GM21529 (cell line): ENCODE data around the gene PDE8B.

Experiments used
- ATAC-seq: cut with Tn5 transposase; IDR thresholded peaks from one replicate; pipeline ENCODE4 v1.9.1; 2021; ENCODE audit not compliant: unreplicated experiment

Gene PDE8B

GRCh38 chr5:77396017-77396416 is 185.5 kb downstream of the PDE8B start:
- no peak for ATAC-seq

DNA sequence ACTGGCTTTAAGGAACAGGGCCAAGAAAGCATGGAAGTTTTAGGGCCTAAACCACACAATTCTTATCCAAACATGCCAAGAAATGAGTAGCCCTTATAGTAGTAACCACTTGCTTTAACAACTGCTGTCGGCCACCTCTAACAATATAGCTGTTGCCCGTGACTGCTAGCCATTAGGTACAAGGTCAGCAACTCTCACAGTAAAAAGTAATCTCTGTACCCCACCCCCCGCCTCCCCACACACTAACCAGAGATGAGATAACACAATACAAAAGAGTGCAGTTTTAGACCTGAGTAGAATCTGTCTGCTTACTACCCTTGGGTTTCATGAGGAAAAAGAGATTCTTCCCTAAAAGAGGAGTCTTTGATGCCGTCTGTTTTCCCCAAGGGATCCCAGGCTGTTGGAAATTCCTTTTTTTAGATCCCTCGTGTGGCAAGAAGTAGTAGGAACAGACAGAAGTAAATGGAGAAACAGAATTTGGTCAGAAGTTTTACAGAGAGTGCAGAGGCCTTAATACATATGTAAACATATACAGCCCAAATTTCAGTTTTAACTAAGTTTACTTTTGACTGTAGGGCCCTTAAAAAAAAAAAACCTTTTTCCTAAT is 187.3 kb downstream of the PDE8B start:
- ATAC-seq: no peak

- no peak for ATAC-seq
Observed at GRCh38 chr5:77398458-77398857, 188.0 kb downstream of the PDE8B start.

DNA sequence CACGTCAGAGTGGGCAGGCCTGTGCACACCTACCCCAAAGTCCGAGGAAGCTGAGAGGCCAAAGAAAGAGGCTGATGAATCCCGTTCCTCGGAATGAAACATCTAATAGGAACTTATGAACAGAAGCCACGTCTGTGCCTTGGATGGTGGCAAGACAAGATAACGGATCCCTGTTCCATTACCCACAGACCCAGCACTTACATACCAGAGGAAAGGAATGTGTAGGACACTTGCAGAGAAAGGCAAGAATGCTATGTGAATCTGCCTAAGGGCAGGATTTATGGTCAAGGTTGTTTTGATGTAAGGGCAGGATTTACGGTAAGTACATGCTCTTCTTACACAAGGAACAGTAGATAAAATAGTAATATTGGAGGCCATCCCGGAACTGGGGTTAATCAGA is 188.4 kb downstream of the PDE8B start:
- no peak for ATAC-seq

- ATAC-seq: no peak
Observed at GRCh38 chr5:77400645-77401044, 190.2 kb downstream of the PDE8B start.

GRCh38 chr5:77402796-77403195 is 192.3 kb downstream of the PDE8B start:
- no peak for ATAC-seq

- ATAC-seq: no peak
Observed at GRCh38 chr5:77407152-77407551, 196.7 kb downstream of the PDE8B start.

DNA sequence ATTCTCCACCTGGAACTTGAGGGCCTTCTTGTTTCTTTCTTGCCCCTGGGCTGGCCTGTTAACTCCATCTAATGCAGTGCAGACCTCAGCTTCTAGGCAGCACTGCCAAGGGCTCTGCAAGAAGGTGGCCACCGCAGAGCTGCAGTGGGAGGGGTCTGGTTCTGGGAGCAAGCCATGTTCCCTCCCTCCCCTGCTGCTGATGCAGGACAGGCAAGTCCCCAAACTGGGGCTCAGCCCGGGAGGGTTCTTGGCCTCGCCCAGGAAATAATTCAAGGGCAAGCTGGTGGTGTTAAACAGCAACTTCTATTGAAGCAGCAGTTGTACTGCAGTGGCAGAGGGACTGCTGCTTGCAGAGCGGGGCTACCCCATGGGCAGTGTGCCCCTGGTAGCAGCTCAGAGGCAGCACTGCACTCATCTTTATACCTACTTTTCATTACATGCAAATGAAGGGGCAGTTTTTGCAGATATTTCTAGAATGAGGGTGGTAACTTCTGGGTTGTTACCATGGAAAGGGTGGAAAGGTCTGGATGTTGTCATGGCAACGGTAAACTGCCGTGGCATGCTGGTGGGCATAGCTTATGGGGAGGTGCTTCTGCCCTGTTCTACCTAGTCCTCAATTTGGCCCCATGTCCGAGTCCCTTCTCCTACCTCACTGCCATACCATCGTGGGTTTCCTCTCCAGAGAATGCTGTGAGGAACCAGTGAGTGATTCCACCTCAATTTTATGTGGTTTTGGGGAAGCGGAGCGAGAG is 199.6 kb downstream of the PDE8B start:
- no peak for ATAC-seq

GRCh38 chr5:77413049-77413448 is 202.6 kb downstream of the PDE8B start:
- no peak for ATAC-seq

DNA sequence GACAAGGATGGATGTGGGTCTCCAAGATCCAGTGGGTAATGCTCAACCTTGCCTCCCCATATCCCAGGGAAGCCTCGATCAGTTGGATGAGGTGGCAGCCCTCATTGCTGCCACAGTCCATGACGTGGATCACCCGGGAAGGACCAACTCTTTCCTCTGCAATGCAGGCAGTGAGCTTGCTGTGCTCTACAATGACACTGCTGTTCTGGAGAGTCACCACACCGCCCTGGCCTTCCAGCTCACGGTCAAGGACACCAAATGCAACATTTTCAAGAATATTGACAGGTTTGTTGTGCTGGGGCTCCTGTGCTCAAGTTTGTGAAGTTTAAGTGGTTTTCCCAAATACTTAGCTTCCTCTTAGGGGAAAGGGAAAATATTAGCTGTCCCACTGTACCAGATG is 207.7 kb downstream of the PDE8B start:
- ATAC-seq: no peak

GRCh38 chr5:77418601-77419581 is 208.4 kb downstream of the PDE8B start:
- no peak for ATAC-seq

DNA sequence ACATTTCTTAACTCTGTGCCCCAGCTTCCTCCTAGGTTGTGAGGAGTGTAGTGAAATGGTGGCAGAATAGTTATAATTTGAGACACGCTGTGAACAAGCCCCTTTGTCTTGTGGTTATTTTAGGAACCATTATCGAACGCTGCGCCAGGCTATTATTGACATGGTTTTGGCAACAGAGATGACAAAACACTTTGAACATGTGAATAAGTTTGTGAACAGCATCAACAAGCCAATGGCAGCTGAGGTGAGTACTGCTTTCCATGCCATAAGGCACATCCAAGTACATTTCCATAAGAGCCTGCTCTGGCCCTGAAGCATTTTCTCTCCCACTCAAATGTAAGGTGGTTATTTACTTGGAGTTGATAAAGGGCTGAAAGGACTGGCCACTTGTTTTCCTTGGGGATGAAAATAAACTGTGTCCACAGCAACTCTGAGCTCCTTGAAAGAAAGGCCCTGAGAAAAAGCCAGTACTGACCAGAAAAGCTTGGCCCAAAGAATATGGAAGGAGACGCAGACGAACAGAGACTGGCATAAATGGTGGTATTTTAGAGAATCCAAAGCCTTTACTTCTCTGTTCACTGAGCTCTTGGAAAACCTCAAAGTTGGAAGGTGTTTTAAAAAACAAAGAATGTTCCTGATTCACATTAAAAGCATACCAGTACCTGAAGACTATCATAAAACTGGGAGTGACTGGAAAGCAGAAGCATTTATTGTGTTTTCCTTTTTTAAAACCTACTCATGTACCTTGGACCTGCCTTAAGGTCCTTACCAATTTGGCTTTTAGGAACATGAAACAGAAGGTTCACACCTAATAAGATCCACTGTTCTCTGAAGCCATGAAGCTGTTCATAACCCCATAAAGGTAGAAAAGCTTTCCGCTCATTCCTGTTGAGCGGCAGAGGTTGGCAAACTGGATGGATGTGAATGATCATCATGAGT is 209.4 kb downstream of the PDE8B start:
- ATAC-seq: no peak

DNA sequence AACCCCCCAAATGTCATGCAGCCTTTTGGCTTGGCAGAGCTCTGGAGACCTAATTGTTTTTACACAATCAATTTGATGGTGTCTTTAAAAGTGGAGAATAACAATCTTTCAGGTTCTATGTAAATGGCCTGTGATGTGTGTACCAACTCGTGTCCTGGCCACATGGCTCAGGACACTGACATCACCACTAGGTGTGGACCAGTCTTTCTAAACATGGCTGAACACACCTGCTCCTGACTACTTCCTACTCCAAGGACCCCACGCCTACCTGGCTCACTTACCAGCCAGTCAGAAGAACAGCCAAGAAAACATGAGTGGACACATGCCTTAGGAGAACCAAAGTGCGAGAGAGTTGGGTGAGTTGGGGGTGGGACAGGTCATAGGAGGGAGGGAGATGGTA is 210.5 kb downstream of the PDE8B start:
- no peak for ATAC-seq

DNA sequence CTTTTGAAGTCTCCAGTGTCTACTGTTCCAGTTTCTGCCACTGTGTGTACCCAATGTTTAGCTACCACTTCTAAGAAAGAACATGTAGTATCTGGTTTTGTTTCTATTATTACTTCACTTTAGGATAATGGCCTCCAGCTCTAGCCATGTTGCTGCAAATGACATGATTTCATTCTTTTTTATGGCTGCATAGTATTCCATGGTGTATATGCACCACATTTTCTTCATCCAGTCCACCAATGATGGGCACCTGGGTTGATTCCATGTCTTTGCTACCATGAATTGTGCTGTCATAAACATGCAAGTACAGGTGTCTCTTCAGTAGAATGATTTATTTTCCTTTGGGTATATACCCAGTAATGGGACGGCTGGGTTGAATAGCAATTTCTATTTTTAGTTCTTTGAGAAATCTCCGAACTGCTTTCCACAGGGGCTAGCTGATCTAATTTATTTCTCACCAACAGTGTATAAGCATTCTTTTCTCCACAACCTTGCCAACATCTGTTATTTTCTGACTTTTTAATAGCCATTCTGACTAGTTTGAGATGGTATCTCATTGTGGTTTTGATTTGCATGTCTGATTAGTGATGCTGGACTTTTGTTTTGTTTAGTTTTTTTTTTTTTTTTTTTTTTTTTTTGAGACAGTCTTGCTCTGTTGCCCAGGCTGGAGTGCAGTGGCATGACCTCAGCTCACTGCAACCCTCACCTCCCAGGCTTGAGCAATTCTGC is 212.7 kb downstream of the PDE8B start:
- ATAC-seq: no peak

DNA sequence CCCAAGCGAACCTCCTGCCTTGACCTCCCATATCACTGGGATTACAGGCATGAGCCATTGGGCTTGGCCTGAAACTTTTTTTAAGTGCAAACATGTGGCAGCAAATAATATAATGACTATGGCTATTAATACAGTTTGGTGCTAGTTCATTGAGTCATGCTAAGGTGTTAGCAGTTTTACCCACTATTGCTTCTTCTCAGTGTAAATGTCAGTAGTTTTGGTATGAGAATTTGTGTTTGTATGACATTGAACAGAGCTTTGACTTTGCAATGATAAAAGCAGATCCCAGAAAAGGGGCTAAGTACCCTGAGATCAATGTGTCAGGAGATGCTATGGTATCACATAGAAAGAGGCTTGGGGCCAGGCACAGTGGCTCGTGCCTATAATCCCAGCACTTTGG is 214.4 kb downstream of the PDE8B start:
- no peak for ATAC-seq

- ATAC-seq: no peak
Observed at GRCh38 chr5:77425420-77425819, 214.9 kb downstream of the PDE8B start.

DNA sequence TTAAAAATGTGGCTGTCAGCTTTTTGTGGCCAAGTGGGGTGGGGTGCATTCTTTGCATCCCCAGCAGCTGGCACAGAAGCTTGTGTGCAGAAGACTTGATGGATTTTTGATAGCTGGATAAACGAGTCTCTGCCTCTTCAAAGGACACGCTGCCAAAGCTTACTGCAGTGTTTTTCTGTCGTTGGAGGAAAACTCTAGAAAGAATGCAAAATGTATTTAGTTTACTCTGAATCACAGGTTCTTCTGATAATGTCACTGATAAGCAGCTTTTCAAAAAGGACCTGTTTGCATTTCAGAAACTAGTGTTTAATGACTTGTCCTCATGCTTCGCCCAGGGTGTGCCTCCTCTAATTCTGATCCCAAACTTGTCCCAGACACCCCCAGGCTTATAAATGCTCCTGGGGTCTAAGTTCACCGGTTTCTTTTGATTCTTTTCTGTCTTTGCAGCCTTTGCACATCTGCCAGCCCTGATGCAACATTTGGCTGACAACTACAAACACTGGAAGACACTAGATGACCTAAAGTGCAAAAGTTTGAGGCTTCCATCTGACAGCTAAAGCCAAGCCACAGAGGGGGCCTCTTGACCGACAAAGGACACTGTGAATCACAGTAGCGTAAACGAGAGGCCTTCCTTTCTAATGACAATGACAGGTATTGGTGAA is 215.6 kb downstream of the PDE8B start:
- ATAC-seq: no peak

DNA sequence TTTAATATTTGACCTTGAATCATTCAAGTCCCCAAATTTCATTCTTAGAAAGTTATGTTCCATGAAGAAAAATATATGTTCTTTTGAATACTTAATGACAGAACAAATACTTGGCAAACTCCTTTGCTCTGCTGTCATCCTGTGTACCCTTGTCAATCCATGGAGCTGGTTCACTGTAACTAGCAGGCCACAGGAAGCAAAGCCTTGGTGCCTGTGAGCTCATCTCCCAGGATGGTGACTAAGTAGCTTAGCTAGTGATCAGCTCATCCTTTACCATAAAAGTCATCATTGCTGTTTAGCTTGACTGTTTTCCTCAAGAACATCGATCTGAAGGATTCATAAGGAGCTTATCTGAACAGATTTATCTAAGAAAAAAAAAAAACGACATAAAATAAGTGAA is 216.2 kb downstream of the PDE8B start:
- ATAC-seq: no peak

DNA sequence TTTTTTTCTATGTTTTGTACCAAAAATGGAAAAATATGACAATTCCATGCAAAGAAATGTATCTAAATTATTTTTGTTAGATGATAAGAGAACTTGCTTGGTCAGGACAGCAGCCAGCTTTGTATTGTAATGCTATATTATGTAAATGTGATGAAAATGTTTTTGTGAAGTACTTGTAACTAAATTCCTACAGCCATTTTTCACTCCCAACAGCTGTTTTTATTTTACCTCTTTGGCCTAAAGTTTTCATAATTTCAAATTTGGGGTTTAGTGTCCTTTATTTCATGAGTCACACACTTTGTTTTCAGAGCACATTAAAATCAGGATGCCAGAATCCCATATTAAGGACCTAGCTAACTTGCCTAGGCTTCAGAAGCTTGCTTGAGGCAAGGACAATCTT is 217.5 kb downstream of the PDE8B start:
- no peak for ATAC-seq
